ENCODE data around the gene ANGPTL8. TPM values are rescaled to one million over a fixed set of nuclear protein-coding genes. Genes with fewer than 3 reads are reported as not detected.

The ANGPTL8 gene
- total and polyA plus RNA-seq, 2 of the 4 experiments (the other 2 are of a cell fraction): not detected

- Histone ChIP-seq H2BK20ac (ENCODE audit: low read depth, low read length) (no peak overlapping the region), H3K4me3 (ENCODE audit: insufficient read depth, low read depth, low read length) (no peak overlapping the region), H4K20me1 (ENCODE audit: insufficient read depth, low read length) (no peaks in the 10 kb centered on the region), H2BK5ac (ENCODE audit: low read depth, low read length, poor library complexity, severe bottlenecking) (no peak overlapping the region), H3K9me1 (ENCODE audit: insufficient read depth, low read length) (no peaks in the 10 kb centered on the region), H3K4ac (ENCODE audit: low read depth, low read length) (no peak overlapping the region), H3K4me2 (ENCODE audit: low read depth, low read length) (no peak overlapping the region), H4K8ac (ENCODE audit: low read depth in 2 of 2, low read length in 2 of 2) (no peak overlapping the region), H3K9ac (ENCODE audit: low read depth, low read length) (no peak overlapping the region), H4K5ac (ENCODE audit: low read depth, low read length) (no peak overlapping the region), H3K36me3 (ENCODE audit: control insufficient read depth, insufficient read depth, low read length) (peaks cover 32% of the 10 kb centered on the region), H3K27me3 (ENCODE audit: control insufficient read depth, insufficient read depth, low read length) (no peaks in the 10 kb centered on the region), H3K56ac (ENCODE audit: extremely low read depth, insufficient read depth, low read length) (no peak overlapping the region), H3K23ac (ENCODE audit: low read depth, low read length) (no peak overlapping the region), H2AK5ac (ENCODE audit: low read depth, low read length) (no peak overlapping the region), H2AK9ac (replicated peaks; ENCODE audit: low read depth, low read length, poor library complexity) (no peak overlapping the region), H4K91ac (ENCODE audit: insufficient read depth, low read depth, low read length) (no peak overlapping the region), H2BK120ac (ENCODE audit: low read depth, low read length) (no peak overlapping the region), H3K14ac (replicated peaks; ENCODE audit: low read depth, low read length) (no peak overlapping the region), H3K18ac (ENCODE audit: low read depth, low read length) (no peak overlapping the region), H2BK15ac (ENCODE audit: low read depth, low read length) (no peak overlapping the region), H3K4me1 (ENCODE audit: control insufficient read depth, insufficient read depth, low read length) (no peaks in the 10 kb centered on the region), H3K79me1 (ENCODE audit: low read depth in 1 of 2, low read length in 2 of 2) (no peaks in the 10 kb centered on the region), H3K9me3 (ENCODE audit: control insufficient read depth, insufficient read depth, low read length) (peaks cover 11% of the 10 kb centered on the region), H2AFZ (replicated peaks; ENCODE audit: low read length, poor library complexity) (no peak overlapping the region), H3K27ac (ENCODE audit: insufficient read depth, low read length) (no peak overlapping the region)
- in situ Hi-C loops (cut with MboI; ENCODE audit: low sequenced_read_pairs) (no loop called here), dilution Hi-C loops (cut with HindIII; ENCODE audit: low sequenced_read_pairs, unreplicated experiment) (no loop called here), intact Hi-C loops (cut with micrococcal nuclease) (no loop called here)
- BruUV-seq (replicated peaks): no TSS peak
- CTCF ChIA-PET: no interaction called here
- ATAC-seq (ENCODE audit: low read depth) (no peak), DNase-seq (no peak)
- POLR2A ChIA-PET (ENCODE audit: unreplicated experiment): no interaction called here
- no CpG with 5 or more reads among the region's 3 CpGs for WGBS, 2 experiments (ENCODE audit: extremely low coverage in 2 of 2, insufficient read length in 1 of 2)
- no peak for TF ChIP-seq CHD1 (IDR thresholded peaks at IDR 0.05; ENCODE audit: low read depth, low read length)
- no peak for TF ChIP-seq ELK1 (IDR thresholded peaks at IDR 0.05; ENCODE audit: borderline replicate concordance, low read depth, low read length)
- no peak for TF ChIP-seq NFE2L2 (IDR thresholded peaks at IDR 0.05; ENCODE audit: low read depth, low read length)
- no peak for TF ChIP-seq SMC3 (IDR thresholded peaks at IDR 0.05; ENCODE audit: low read depth, low read length)
- TF ChIP-seq RAD21 (IDR thresholded peaks at IDR 0.05; ENCODE audit: low read length): no peak
- TF ChIP-seq RCOR1 (IDR thresholded peaks at IDR 0.05; ENCODE audit: insufficient replicate concordance, low read length): no peak
- TF ChIP-seq MAFK (IDR thresholded peaks at IDR 0.05; ENCODE audit: low read depth, low read length): no peak
- TF ChIP-seq MXI1 (IDR thresholded peaks at IDR 0.05; ENCODE audit: borderline replicate concordance, low read depth, low read length): no peak
- no peak for TF ChIP-seq CEBPB (IDR thresholded peaks at IDR 0.05; ENCODE audit: low read depth, low read length)
- TF ChIP-seq FOS (IDR thresholded peaks at IDR 0.05; ENCODE audit: low read depth, low read length): no peak
- TF ChIP-seq POLR2A (IDR thresholded peaks at IDR 0.05; ENCODE audit: low read depth, low read length): no peak
- no peak for TF ChIP-seq USF2 (IDR thresholded peaks at IDR 0.05; ENCODE audit: low read depth, low read length)
- no peak for TF ChIP-seq MAZ (IDR thresholded peaks at IDR 0.05; ENCODE audit: borderline replicate concordance, low read depth, low read length)
- TF ChIP-seq RFX5 (IDR thresholded peaks at IDR 0.05; ENCODE audit: low read depth, low read length): no peak
- no peak for TF ChIP-seq CTCF (conservative IDR thresholded peaks at IDR 0.05; ENCODE audit: low read depth, low read length)
- TF ChIP-seq BHLHE40 (IDR thresholded peaks at IDR 0.05; ENCODE audit: low read depth, low read length): no peak
These were observed 18.3 kb upstream of the ANGPTL8 start for GRCh38 chr19:11221082-11221598.

Data from IMR-90 (cell line).